ENCODE measurements around the gene SSTR3. TPM values are rescaled to one million over a fixed set of nuclear protein-coding genes. Genes with fewer than 3 reads are reported as not detected.
"Not testable (repeated sequence)": the region's sequence is repeated elsewhere in the genome, so short reads cannot be mapped to it uniquely, and the experiment has no call there.

SSTR3 gene
- total RNA-seq, 1 donor from 2014 or later = not detected

DNA sequence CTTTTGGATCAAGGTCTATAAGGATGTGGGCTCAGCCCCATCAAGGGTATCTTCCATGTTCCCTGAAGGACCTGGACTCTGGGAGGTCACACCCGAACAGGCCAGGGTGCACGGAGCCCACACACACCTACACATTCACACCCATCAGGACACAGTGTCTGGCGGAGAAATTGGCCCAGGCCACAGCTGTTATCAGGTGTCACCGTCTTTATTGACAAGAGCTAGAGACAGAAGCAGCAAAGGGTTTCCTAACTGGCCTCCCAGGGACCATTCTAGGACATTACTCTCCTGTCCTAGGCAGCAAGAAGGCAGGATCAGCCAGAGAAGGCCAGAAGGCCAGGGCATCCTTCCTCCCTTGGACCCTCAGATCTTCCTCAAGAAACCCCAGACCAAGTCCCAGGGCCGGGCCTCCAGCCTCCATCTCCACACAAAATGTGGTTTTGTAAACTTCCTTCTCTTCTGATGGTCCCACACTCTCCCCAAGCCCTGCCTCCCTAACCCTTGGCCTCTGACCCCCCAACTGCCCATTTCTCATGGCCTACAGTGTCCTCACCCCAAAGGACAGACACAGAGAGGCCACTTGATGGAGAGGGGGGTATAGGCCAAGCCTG is 8.1 kb downstream of the SSTR3 start:
- no peak overlapping the region for H3K4me3 ChIP-seq
- no peak overlapping the region for H3K27ac ChIP-seq
- TF ChIP-seq POLR2A (IDR thresholded peaks at IDR 0.05) (no peak), POLR2AphosphoS5 (IDR thresholded peaks at IDR 0.05; ENCODE audit: insufficient read depth in 1 of 2, low read depth in 1 of 2) (no peak), CTCF (IDR thresholded peaks at IDR 0.05) (no peak)
- no peaks in the 10 kb centered on the region for H3K9me3 ChIP-seq
- H3K36me3 ChIP-seq = no peaks in the 10 kb centered on the region
- H3K27me3 ChIP-seq = no peaks in the 10 kb centered on the region
- no peak for DNase-seq (ENCODE audit: extremely low spot score in 2 of 2)
- intact Hi-C loops (cut with DNase I) = no loop called here
- peaks cover 5% of the 10 kb centered on the region for H3K4me1 ChIP-seq

DNA sequence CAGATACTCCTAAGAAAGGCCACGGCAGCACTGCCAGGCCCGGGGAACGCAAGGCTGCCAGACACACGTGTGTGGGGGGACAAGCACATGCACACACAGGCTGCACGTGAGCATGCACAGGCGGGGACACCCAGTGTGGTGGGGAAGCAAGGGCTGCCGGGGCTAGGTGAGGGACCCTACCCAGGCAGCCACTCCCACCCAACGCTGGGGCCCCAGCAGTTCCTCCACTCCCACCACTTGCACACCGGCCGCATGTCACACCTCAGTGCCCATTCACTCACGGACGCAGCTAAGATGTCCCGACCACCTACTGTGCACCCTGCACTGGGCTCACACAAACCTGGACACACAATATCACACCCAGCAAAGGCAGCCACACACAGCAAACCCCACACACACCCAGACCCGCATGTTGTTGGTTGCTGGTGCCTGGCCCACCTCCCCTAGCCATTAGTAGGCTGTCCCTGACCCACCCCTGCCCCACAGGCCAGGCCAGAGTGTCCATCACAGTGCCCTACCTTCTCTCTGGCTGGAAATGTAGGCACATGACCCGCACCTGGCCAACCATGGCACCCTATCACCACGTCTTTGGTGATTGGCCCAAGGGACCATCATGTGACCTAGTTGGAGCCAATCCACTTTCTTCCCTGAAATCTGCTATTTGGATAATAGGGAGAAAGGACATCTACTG is 8.8 kb downstream of the SSTR3 start:
- intact Hi-C loops (cut with DNase I) = no loop called here
- H3K36me3 ChIP-seq = no peaks in the 10 kb centered on the region
- H3K27me3 ChIP-seq = no peaks in the 10 kb centered on the region
- no peaks in the 10 kb centered on the region for H3K9me3 ChIP-seq
- H3K4me1 ChIP-seq = peaks cover 10% of the 10 kb centered on the region
- H3K27ac ChIP-seq = no peak overlapping the region
- H3K4me3 ChIP-seq = no peak overlapping the region
- TF ChIP-seq POLR2A (IDR thresholded peaks at IDR 0.05) (no peak), POLR2AphosphoS5 (IDR thresholded peaks at IDR 0.05; ENCODE audit: insufficient read depth in 1 of 2, low read depth in 1 of 2) (no peak), CTCF (IDR thresholded peaks at IDR 0.05) (no peak)
- DNase-seq (ENCODE audit: extremely low spot score in 2 of 2) = no peak

DNA sequence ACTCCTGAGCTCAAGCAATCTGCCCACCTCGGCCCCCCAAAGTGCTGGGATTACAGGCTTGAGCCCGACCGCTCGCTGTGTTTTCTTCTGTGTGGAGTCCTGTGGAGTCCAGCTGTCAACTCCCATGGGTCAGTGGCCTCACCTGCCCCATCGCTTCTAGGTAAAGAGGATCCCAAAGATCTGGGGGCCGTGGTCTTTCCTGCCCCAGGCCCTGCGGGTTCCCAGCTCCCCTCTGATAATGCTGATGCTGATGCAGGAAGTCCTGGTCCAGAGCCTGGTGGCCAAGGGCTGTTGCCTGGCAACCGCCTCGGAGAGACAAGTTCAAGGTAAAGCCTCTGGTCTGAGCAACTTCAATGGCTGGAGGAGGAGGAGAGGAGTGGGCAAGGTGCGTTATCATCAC is 9.6 kb downstream of the SSTR3 start:
- Histone ChIP-seq H3K4me1 (peaks cover 18% of the 10 kb centered on the region), H3K27ac (no peak overlapping the region), H3K4me3 (no peak overlapping the region), H3K36me3 (no peaks in the 10 kb centered on the region), H3K9me3 (no peaks in the 10 kb centered on the region), H3K27me3 (no peaks in the 10 kb centered on the region)
- DNase-seq (ENCODE audit: extremely low spot score in 2 of 2) = no peak
- intact Hi-C loops (cut with DNase I) = no loop called here
- TF ChIP-seq CTCF (IDR thresholded peaks at IDR 0.05) = no peak
- TF ChIP-seq POLR2AphosphoS5 (IDR thresholded peaks at IDR 0.05; ENCODE audit: insufficient read depth in 1 of 2, low read depth in 1 of 2) = no peak
- TF ChIP-seq POLR2A (IDR thresholded peaks at IDR 0.05) = no peak

DNA sequence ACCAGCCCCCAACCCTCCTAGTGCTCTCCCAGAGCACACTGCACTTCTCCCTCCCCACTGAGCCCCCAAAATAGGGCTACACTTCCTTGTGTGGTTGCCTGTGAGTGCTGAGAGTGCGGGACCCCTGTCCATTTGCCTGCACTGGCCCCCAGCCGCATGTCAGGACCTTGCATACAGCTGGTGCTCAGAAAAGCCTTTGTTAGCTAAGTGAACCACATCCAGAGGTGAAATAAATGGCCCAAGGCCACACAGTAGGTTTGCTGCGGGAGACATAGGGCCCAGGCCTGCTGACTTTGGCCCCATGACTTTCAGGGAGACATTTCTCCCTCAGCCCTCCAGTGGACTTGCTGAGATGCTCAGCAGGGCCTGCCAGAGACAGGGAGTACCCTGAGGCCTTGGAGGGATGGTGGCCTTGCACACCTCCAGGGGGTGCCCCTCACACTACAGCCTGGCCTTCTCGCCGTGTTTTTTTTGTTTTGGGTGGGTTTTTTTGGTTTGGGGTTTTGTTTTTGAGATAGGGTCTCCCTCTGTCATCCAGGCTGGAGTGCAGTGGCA is 10.2 kb downstream of the SSTR3 start:
- Histone ChIP-seq H3K4me3 (no peak overlapping the region), H3K4me1 (peaks cover 25% of the 10 kb centered on the region), H3K27me3 (no peaks in the 10 kb centered on the region), H3K9me3 (no peaks in the 10 kb centered on the region), H3K27ac (no peak overlapping the region), H3K36me3 (no peaks in the 10 kb centered on the region)
- no peak for DNase-seq (ENCODE audit: extremely low spot score in 2 of 2)
- TF ChIP-seq CTCF (IDR thresholded peaks at IDR 0.05) = no peak
- intact Hi-C loops (cut with DNase I) = no loop called here

- H3K36me3 ChIP-seq; H3K27me3 ChIP-seq; H3K4me3 ChIP-seq; intact Hi-C loops (cut with DNase I); H3K9me3 ChIP-seq; DNase-seq (ENCODE audit: extremely low spot score in 2 of 2); H3K27ac ChIP-seq: not testable (repeated sequence)
- peaks cover 31% of the 10 kb centered on the region for H3K4me1 ChIP-seq
Measured at GRCh38 chr22:37201443-37201820, 10.8 kb downstream of the SSTR3 start.
